H9 (cell line): Measurements from ENCODE around the gene GTF2B. TPM values are rescaled to one million over a fixed set of nuclear protein-coding genes. Genes with fewer than 3 reads are reported as not detected.

Source experiments
- DNase-seq: peaks from one replicate; pipeline ENCODE4 v3.0.0-alpha.2; 2017
- H2AFZ ChIP-seq: one replicate; pipeline ENCODE4 v1.6.1; 2013; ENCODE audit warnings: mild to moderate bottlenecking, low read length, control low read depth, moderate library complexity
- H2AK5ac ChIP-seq: 2 replicates; pipeline ENCODE4 v1.6.1; 2013; ENCODE audit warnings: low read length, control low read depth, mixed read lengths; ENCODE audit not compliant: insufficient read length
- H2BK120ac ChIP-seq: one replicate; pipeline ENCODE4 v1.6.1; 2013; ENCODE audit warnings: low read depth, mild to moderate bottlenecking, low read length, control low read depth, inconsistent platforms; ENCODE audit not compliant: poor library complexity, severe bottlenecking
- H2BK12ac ChIP-seq: 2 replicates; pipeline ENCODE4 v1.6.1; 2013; ENCODE audit warnings: low read length, control low read depth, mixed read lengths, low read depth; ENCODE audit not compliant: insufficient read length
- H2BK15ac ChIP-seq: 2 replicates; pipeline ENCODE4 v1.6.1; 2013; ENCODE audit warnings: low read depth, low read length, control low read depth
- H2BK20ac ChIP-seq: one replicate; pipeline ENCODE4 v1.6.1; 2013; ENCODE audit warnings: low read depth, mild to moderate bottlenecking, low read length, control low read depth, inconsistent platforms; ENCODE audit not compliant: poor library complexity, severe bottlenecking
- H2BK5ac ChIP-seq: 2 replicates; pipeline ENCODE4 v1.6.1; 2013; ENCODE audit warnings: low read length, control low read depth, mixed read lengths; ENCODE audit not compliant: insufficient read length
- H3K14ac ChIP-seq: 2 replicates; pipeline ENCODE4 v1.6.1; 2013; ENCODE audit warnings: low read length, control low read depth; ENCODE audit not compliant: insufficient read depth
- H3K18ac ChIP-seq: 2 replicates; pipeline ENCODE4 v1.6.1; 2013; ENCODE audit warnings: low read depth, mild to moderate bottlenecking, mixed read lengths, low read length, control low read depth; ENCODE audit not compliant: insufficient read length
- H3K23ac ChIP-seq: 2 replicates; pipeline ENCODE4 v1.6.1; 2013; ENCODE audit warnings: low read length, control low read depth, mixed read lengths, low read depth; ENCODE audit not compliant: insufficient read length
- H3K23me2 ChIP-seq: 2 replicates; pipeline ENCODE4 v1.6.1; 2013; ENCODE audit warnings: low read depth, mild to moderate bottlenecking, mixed read lengths, low read length, control low read depth; ENCODE audit not compliant: insufficient read length, poor library complexity, severe bottlenecking
- H3K27ac ChIP-seq: 2 replicates; pipeline ENCODE4 v1.5.1; 2013; ENCODE audit warnings: low read length, control low read depth, mixed read lengths, low read depth; ENCODE audit not compliant: insufficient read length
- H3K27me3 ChIP-seq: 2 replicates; pipeline ENCODE4 v1.6.1; 2013; ENCODE audit warnings: low read length, control low read depth, inconsistent platforms; ENCODE audit not compliant: insufficient read depth
- H3K4ac ChIP-seq: 2 replicates; pipeline ENCODE4 v1.6.1; 2013; ENCODE audit warnings: low read depth, mild to moderate bottlenecking, control low read depth, inconsistent platforms, low read length, moderate library complexity
- H3K4me1 ChIP-seq: 2 replicates; pipeline ENCODE4 v1.6.1; 2013; ENCODE audit warnings: low read length, control low read depth, inconsistent platforms; ENCODE audit not compliant: insufficient read depth
- H3K4me2 ChIP-seq: 2 replicates; pipeline ENCODE4 v1.6.1; 2013; ENCODE audit warnings: low read length, control low read depth, mixed read lengths; ENCODE audit not compliant: insufficient read length, insufficient read depth
- H3K56ac ChIP-seq: 2 replicates; pipeline ENCODE4 v1.6.1; 2013; ENCODE audit warnings: low read depth, mild to moderate bottlenecking, mixed read lengths, low read length, control low read depth; ENCODE audit not compliant: insufficient read length
- H3K79me1 ChIP-seq: 2 replicates; pipeline ENCODE4 v1.6.1; 2013; ENCODE audit warnings: low read depth, mild to moderate bottlenecking, moderate library complexity, low read length, control low read depth, inconsistent platforms; ENCODE audit not compliant: insufficient read depth, poor library complexity, severe bottlenecking
- H3K79me2 ChIP-seq: 2 replicates; pipeline ENCODE4 v1.6.1; 2013; ENCODE audit warnings: low read length, control low read depth, inconsistent platforms; ENCODE audit not compliant: insufficient read depth
- H3K9ac ChIP-seq: 2 replicates; pipeline ENCODE4 v1.6.1; 2013; ENCODE audit warnings: low read length, control low read depth, mixed read lengths; ENCODE audit not compliant: insufficient read length; ENCODE audit errors: extremely low read depth
- H3K9me3 ChIP-seq: one replicate; pipeline ENCODE4 v1.6.1; 2013; ENCODE audit warnings: low read depth, low read length, inconsistent platforms; ENCODE audit not compliant: control insufficient read depth
- H3T11ph ChIP-seq: one replicate; pipeline ENCODE4 v1.6.1; 2013; ENCODE audit warnings: mild to moderate bottlenecking, low read length, control low read depth, inconsistent platforms
- H4K20me1 ChIP-seq: one replicate; pipeline ENCODE4 v1.6.1; 2013; ENCODE audit not compliant: control insufficient read depth, insufficient read length, insufficient read depth
- H4K5ac ChIP-seq: 2 replicates; pipeline ENCODE4 v1.6.1; 2013; ENCODE audit warnings: low read depth, mild to moderate bottlenecking, mixed read lengths, low read length, control low read depth; ENCODE audit not compliant: insufficient read length
- H4K8ac ChIP-seq: replicated peaks from 2 replicates; pipeline ENCODE4 v1.6.1; 2013; ENCODE audit warnings: low read length, control low read depth, mixed read lengths, low read depth; ENCODE audit not compliant: insufficient read length
- H4K91ac ChIP-seq: 2 replicates; pipeline ENCODE4 v1.6.1; 2013; ENCODE audit warnings: low read depth, mild to moderate bottlenecking, moderate library complexity, mixed read lengths, low read length, control low read depth; ENCODE audit not compliant: insufficient read length
- H3K27ac Mint-ChIP-seq, 3 experiments: 2 replicates in 2 of 3; 3 replicates in 1 of 3; pipeline ENCODE4 v1.8.0; 2020 to 2021; ENCODE audit warnings: mixed read lengths in 3 of 3, mild to moderate bottlenecking in 1 of 3, moderate library complexity in 1 of 3
- H3K27me3 Mint-ChIP-seq: 2 replicates; pipeline ENCODE4 v1.8.0; 2021; ENCODE audit warnings: low read depth, mild to moderate bottlenecking, moderate library complexity, mixed read lengths
- H3K36me3 Mint-ChIP-seq, 3 experiments: 2 replicates in 2 of 3; 3 replicates in 1 of 3; pipeline ENCODE4 v1.8.0; 2020 to 2021; ENCODE audit warnings: low read depth in 3 of 3, mixed read lengths in 3 of 3; ENCODE audit not compliant: insufficient read depth in 1 of 3
- H3K4me1 Mint-ChIP-seq, 2 experiments: 2 replicates each; pipeline ENCODE4 v1.8.0; 2020; ENCODE audit warnings: mixed read lengths in 2 of 2
- H3K4me3 Mint-ChIP-seq, 2 experiments: 2 replicates in 1 of 2; 3 replicates in 1 of 2; pipeline ENCODE4 v1.8.0; 2020 to 2021; ENCODE audit warnings: mild to moderate bottlenecking in 2 of 2, mixed read lengths in 2 of 2, moderate library complexity in 1 of 2
- H3K9me3 Mint-ChIP-seq, 2 experiments: 2 replicates in 1 of 2; 3 replicates in 1 of 2; pipeline ENCODE4 v1.8.0; 2020; ENCODE audit warnings: mild to moderate bottlenecking in 2 of 2, mixed read lengths in 2 of 2, moderate library complexity in 1 of 2
- WGBS: extraction: QIAGEN DNeasy Blood & Tissue Kit; methylation state at CpG from one replicate; pipeline ENCODE4 v1.1.7; 2013; ENCODE audit warnings: missing lambda C conversion rate, low lambda C conversion rate, mixed read lengths; ENCODE audit not compliant: insufficient read length; ENCODE audit errors: extremely low coverage; 5-methylcytosine and 5-hydroxymethylcytosine counted together
- total RNA-seq: library from RNA; stranded (reverse); gene quantifications from 2 replicates; pipeline ENCODE4 v1.2.1, GENCODE V29; 2021
- TF ChIP-seq, protein P1 (sequence below): fragments of 200-600 bp; sonication (generic); conservative IDR thresholded peaks from 3 replicates; pipeline ENCODE4 v1.8.0; 2021; ENCODE audit warnings: antibody characterized with exemption, mild to moderate bottlenecking

GTF2B gene
- total RNA-seq, 1 experiment from 2014 or later, result 23.2 TPM

DNA sequence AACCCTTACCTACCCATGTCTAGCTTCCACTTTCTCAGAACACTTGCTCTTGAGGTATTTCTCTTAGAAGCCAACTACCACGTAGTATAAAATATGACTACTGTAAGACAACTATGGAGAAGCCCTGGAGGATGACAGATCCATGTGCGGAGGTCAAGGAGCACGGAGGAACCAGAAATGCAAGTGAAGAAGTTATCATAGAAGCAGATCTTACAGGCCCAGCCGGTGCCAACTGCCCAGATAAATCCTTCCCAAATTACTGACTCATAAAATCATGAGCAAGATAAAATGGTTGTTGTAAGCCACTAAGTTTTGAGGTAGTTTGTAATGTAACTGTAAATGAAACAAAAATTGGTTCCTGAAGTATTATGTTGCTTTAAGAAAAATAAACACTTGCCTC is 12.6 kb downstream of the GTF2B start:
- Histone ChIP-seq H3K56ac (no peak overlapping the region), H3K23ac (no peak overlapping the region), H3K9me3 (no peaks in the 10 kb centered on the region), H3K27me3 (no peaks in the 10 kb centered on the region), H3K4me1 (no peaks in the 10 kb centered on the region), H3K4ac (no peak overlapping the region), H3T11ph (no peak overlapping the region), H3K79me2 (no peaks in the 10 kb centered on the region), H4K20me1 (no peaks in the 10 kb centered on the region), H3K27ac (no peak overlapping the region), H3K79me1 (no peaks in the 10 kb centered on the region), H3K18ac (no peak overlapping the region), H2BK120ac (no peak overlapping the region), H4K91ac (no peak overlapping the region), H3K4me2 (no peak overlapping the region), H2AK5ac (no peak overlapping the region), H2AFZ (no peak overlapping the region), H3K9ac (no peak overlapping the region), H3K14ac (no peak overlapping the region), H4K5ac (no peak overlapping the region), H2BK15ac (no peak overlapping the region), H3K23me2 (no peaks in the 10 kb centered on the region), H4K8ac (no peak overlapping the region), H2BK5ac (no peak overlapping the region), H2BK20ac (no peak overlapping the region), H2BK12ac (no peak overlapping the region)
- Mint-ChIP-seq H3K36me3 (peaks cover 0 to 6% (median 0%) of the 10 kb centered on the region in 3 experiments; a peak in 2 of 7 replicates), H3K27me3 (no peaks in the 10 kb centered on the region), H3K4me1 (no peaks in the 10 kb centered on the region), H3K4me3 (no peak overlapping the region), H3K9me3 (no peaks in the 10 kb centered on the region), H3K27ac (no peak overlapping the region)
- TF ChIP-seq, protein P1, sequence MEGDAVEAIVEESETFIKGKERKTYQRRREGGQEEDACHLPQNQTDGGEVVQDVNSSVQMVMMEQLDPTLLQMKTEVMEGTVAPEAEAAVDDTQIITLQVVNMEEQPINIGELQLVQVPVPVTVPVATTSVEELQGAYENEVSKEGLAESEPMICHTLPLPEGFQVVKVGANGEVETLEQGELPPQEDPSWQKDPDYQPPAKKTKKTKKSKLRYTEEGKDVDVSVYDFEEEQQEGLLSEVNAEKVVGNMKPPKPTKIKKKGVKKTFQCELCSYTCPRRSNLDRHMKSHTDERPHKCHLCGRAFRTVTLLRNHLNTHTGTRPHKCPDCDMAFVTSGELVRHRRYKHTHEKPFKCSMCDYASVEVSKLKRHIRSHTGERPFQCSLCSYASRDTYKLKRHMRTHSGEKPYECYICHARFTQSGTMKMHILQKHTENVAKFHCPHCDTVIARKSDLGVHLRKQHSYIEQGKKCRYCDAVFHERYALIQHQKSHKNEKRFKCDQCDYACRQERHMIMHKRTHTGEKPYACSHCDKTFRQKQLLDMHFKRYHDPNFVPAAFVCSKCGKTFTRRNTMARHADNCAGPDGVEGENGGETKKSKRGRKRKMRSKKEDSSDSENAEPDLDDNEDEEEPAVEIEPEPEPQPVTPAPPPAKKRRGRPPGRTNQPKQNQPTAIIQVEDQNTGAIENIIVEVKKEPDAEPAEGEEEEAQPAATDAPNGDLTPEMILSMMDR, result no peak
- no CpG with 5 or more reads among the region's 4 CpGs for WGBS
- DNase-seq, result no peak
